Melanocyte of skin (primary cell): ENCODE data around the gene PPP2R5B. TPM values are rescaled to one million over a fixed set of nuclear protein-coding genes. Genes with fewer than 3 reads are reported as not detected.

Source experiments
- small RNA-seq, 2 donors: library from RNA; depleted of rRNA; stranded (forward); fragments of <200 nt; gene quantifications; one replicate each; pipeline ENCODE3, GENCODE V24; 2012
- total RNA-seq, 2 donors: library from RNA; depleted of rRNA; stranded (reverse); fragments of >200 nt; gene quantifications; 2 replicates each; pipeline ENCODE4 v1.2.3, GENCODE V29; 2012

Gene PPP2R5B
- 10 to 100 TPM in 1 of 2 donors, 1 to 10 TPM in 1; 9.0 to 29.9 TPM for total RNA-seq

GRCh38 chr11:64923944-64924909 is at the start of gene PPP2R5B:
TSS of gene PPP2R5B (plus strand) at chr11:64924689. CDS start at chr11:64925735, 1,046 bp downstream.

GRCh38 chr11:64878494-64879243 is 45.8 kb upstream of the PPP2R5B start, which contains the start of gene EHD1:
TSS of gene EHD1 (minus strand) at chr11:64878621. CDS start at chr11:64878464, 157 bp downstream.

DNA sequence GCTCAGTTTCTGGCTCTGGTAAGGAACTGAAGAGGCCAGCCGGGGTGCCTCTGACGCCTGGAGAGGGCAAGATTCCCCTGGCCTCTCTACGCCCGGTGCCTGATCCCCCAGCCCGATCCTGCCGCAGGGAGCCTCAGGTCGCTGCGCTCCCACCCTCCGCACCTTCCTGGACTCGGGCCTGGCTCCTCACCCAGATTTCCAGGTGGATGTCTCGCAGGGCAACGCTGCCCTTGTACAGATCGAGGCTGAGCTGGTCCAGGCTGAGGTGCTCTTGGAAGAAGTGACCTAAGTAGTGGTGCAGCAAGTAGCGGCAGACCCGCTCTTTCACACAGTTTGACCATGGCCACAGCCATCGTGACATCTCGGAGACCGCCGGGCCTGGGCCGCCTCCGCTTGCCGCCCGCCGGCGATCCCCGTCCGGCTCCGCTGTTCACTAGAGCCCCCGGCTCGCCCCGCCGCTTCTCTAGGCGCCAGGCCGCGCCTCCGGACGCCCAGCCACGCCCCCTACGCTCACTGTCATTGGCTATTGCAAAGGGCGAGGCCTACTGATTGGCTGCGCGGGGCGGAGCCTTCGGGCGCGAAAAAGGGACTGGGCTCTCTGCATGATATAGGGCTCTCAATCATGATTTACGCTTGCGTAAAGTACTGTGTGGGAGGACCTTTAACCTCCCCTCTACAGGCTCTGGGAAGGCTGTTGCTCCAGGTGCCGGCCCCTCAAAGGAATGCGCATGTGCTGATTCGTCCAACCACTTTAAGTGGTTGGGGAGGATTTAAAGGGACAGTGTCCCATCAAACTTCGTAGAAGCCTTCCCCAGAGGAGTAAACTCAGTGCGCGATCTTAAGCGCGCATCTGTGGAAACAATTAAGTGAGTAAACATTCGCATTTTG is 7.5 kb upstream of the PPP2R5B start, which contains the start of gene ATG2A:
ATG2A (minus strand) TSS at position 435 of the 888 bp plus-strand sequence; CDS start at position 361, 74 bp downstream.

DNA sequence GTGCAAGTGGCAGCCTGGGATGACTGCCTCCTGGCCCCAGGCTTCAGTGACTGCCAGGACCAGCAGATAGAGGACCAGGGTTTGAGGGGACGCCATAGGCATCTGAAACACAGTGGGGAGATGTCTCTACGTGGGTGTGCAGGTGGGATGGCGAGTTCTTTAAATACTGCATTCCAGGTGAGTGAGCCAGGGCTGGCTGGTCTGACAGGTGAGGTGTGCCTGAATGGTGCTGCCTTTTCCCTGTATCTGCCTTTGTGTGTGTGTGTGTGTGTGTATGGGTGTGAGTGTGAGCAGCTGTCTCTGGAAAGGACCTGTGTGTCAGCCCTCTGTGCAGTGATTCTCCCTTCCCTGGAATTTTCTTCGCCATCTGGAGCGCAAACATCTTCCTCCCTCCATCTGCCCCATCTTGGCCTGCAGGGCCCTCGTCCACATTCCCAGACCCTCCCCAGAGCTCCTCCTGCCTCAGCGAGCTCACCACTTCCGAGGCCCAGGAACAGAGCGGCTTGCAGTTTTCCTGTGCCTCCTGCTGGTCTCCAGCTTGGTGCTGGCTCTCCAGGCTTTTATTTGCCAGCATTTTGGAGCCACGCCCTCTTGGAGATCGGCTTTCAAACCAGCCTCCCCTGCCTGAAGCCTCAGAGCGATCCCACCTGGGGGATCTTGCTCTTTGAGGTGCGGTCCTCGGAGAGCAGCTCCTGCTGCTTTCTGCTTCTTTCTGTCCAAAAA is 11.0 kb downstream of the PPP2R5B start, which contains the start of gene GPHA2:
GPHA2 (minus strand) TSS at position 535 of the 723 bp plus-strand sequence; CDS start at position 102, 433 bp downstream.

DNA sequence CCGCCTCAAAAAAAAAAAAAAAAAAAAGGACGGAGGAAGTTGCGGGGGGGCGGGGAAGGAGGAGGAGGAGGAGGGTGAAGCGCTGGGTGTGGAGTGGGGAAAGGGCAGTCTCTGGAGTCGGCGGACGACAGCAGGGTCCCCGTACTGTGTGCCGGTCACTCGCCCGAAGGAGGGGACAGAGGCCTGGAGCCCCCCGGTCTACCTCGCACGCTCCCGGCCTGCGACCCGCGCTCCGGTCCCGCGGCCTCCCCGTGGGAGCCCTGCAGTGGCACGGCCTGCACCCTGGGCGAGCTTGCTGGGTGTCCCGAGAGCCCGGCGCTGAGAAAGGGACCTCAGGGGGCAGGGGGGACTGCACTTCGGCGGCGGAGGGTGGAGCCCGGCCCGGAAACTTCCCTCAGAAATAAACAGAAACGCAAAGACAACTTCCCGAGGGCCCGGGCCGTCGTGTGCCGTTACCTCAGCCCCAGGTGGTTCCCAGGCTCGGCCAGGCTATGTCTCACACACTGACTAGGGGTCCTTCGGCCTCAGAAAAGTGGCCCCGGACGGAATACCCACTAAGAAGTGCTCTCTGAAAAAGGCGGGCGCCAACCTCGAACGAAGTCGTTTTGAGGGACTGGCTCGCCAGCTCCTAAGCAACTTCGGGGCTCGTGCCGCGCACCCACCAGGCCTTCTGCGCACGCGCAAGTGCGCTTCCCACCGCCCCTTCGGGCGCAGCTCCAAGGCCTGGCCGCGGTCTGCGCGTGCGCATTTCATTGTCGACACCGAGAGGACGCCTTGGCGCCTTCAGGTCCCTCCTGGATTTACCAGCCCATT is 47.1 kb downstream of the PPP2R5B start, which contains the start of gene MAJIN:
MAJIN (minus strand) TSS at position 688 of the 813 bp plus-strand sequence. CDS start 12,703 bp downstream, outside the sequence.

Small RNA genes within 50 kb of the gene (small RNA-seq; reads per million reads assigned to genes)
- gene MIR6749, result 0 reads per million in 2 donors
- gene MIR6750, result 0.06 to 0.26 reads per million in 2 donors

Other genes starting within 250 kb of the PPP2R5B start
- under 1 TPM; 0.33 to 0.69 TPM for gene NRXN2, start 201.5 kb upstream of the PPP2R5B start, total RNA-seq
- not detected for gene RASGRP2, start 180.5 kb upstream of the PPP2R5B start, total RNA-seq
- gene PYGM, start 164.7 kb upstream of the PPP2R5B start, total RNA-seq, result under 1 TPM; 0.33 to 0.34 TPM
- gene SF1, start 146.1 kb upstream of the PPP2R5B start, total RNA-seq, result 100 to 1,000 TPM in 1 of 2 donors, 10 to 100 TPM in 1; 95.7 to 122 TPM
- gene MAP4K2, start 121.5 kb upstream of the PPP2R5B start, total RNA-seq, result 10 to 100 TPM; 11.4 to 17.3 TPM
- gene MEN1, start 114.1 kb upstream of the PPP2R5B start, total RNA-seq, result 10 to 100 TPM; 17.2 to 26.3 TPM
- under 1 TPM; under 0.01 to 1.00 TPM for gene CDC42BPG, start 80.0 kb upstream of the PPP2R5B start, total RNA-seq
- 10 to 100 TPM; 16.2 to 49.0 TPM for gene EHD1, start 46.1 kb upstream of the PPP2R5B start, total RNA-seq
- gene ATG2A, start 7.5 kb upstream of the PPP2R5B start, total RNA-seq, result 10 to 100 TPM; 22.3 to 58.5 TPM
- not detected for gene GPHA2, start 11.2 kb downstream of the PPP2R5B start, total RNA-seq
- gene MAJIN, start 47.4 kb downstream of the PPP2R5B start, total RNA-seq, result not detected
- 10 to 100 TPM; 10.7 to 29.0 TPM for gene BATF2, start 72.3 kb downstream of the PPP2R5B start, total RNA-seq
- gene ARL2, start 89.5 kb downstream of the PPP2R5B start, total RNA-seq, result 100 to 1,000 TPM; 112 to 138 TPM
- 1 to 10 TPM; 9.3 to 9.6 TPM for gene SNX15, start 102.8 kb downstream of the PPP2R5B start, total RNA-seq
- 10 to 100 TPM; 10.3 to 25.0 TPM for gene SAC3D1, start 116.5 kb downstream of the PPP2R5B start, total RNA-seq
- gene NAALADL1, start 133.9 kb downstream of the PPP2R5B start, total RNA-seq, result 10 to 100 TPM in 1 of 2 donors, 1 to 10 TPM in 1; 5.7 to 11.7 TPM
- gene CDCA5, start 159.4 kb downstream of the PPP2R5B start, total RNA-seq, result 10 to 100 TPM; 11.4 to 29.6 TPM
- gene ZFPL1, start 159.5 kb downstream of the PPP2R5B start, total RNA-seq, result 10 to 100 TPM; 32.0 to 33.0 TPM
- 10 to 100 TPM; 78.5 to 78.6 TPM for gene VPS51, start 171.5 kb downstream of the PPP2R5B start, total RNA-seq
- 1 to 10 TPM; 9.3 TPM for gene TM7SF2, start 187.2 kb downstream of the PPP2R5B start, total RNA-seq
- 10 to 100 TPM; 13.1 to 16.7 TPM for gene ZNHIT2, start 193.0 kb downstream of the PPP2R5B start, total RNA-seq
- gene FAU, start 197.4 kb downstream of the PPP2R5B start, total RNA-seq, result 100 to 1,000 TPM; 127 to 221 TPM
- gene MRPL49, start 197.6 kb downstream of the PPP2R5B start, total RNA-seq, result 10 to 100 TPM; 59.2 to 59.6 TPM
- 10 to 100 TPM; 16.0 to 18.6 TPM for gene SYVN1, start 209.8 kb downstream of the PPP2R5B start, total RNA-seq
- not detected for gene SPDYC, start 245.5 kb downstream of the PPP2R5B start, total RNA-seq